ENCODE measurements around the gene DCAF7. TPM values are rescaled to one million over a fixed set of nuclear protein-coding genes. Genes with fewer than 3 reads are reported as not detected.

Gene DCAF7
- total and polyA plus RNA-seq, 5 donors from 2014 or later, result 41.0 to 89.4 (median 68.2) TPM

- Mint-ChIP-seq H3K27ac (peak overlapping the region in 2 of 3 donors; percentile 89 to 93), H3K36me3 (peaks cover 4% of the 10 kb centered on the region), H3K9me3 (no peaks in the 10 kb centered on the region), H3K27me3 (no peaks in the 10 kb centered on the region), H3K4me1 (peaks cover 23 to 56% (median 46%) of the 10 kb centered on the region in 4 donors), H3K4me3 (peak overlapping the region; percentile 98 to 99 (median 99))
- Histone ChIP-seq H3K36me3 (ENCODE audit: control insufficient read depth, insufficient read depth, low read length) (peaks cover 6% of the 10 kb centered on the region), H3K4me3 (ENCODE audit: low read depth, low read length) (peak overlapping the region; percentile 85), H3K27ac (ENCODE audit: insufficient read depth, low read length, poor library complexity, severe bottlenecking) (no peak overlapping the region), H3K27me3 (ENCODE audit: control insufficient read depth, insufficient read depth, low read length) (no peaks in the 10 kb centered on the region), H3K9me3 (ENCODE audit: control insufficient read depth in 2 of 2, low read length in 2 of 2) (no peaks in the 10 kb centered on the region), H3K4me1 (ENCODE audit: control insufficient read depth, insufficient read depth, low read length, poor library complexity, severe bottlenecking) (peaks cover 35% of the 10 kb centered on the region)
- ATAC-seq (ENCODE audit: low read depth in 2 of 2) (no peak), DNase-seq (no peak)
Observed at GRCh38 chr17:63623786-63624530, 73.7 kb downstream of the DCAF7 start.

- no peak for ATAC-seq (ENCODE audit: low read depth in 2 of 2)
- Mint-ChIP-seq H3K27me3 (no peaks in the 10 kb centered on the region), H3K27ac (no peak overlapping the region), H3K9me3 (no peaks in the 10 kb centered on the region), H3K36me3 (peaks cover 4% of the 10 kb centered on the region), H3K4me1 (peaks cover 23 to 59% (median 46%) of the 10 kb centered on the region in 4 donors), H3K4me3 (peak overlapping the region; percentile 32 to 99 (median 94))
- Histone ChIP-seq H3K27me3 (ENCODE audit: control insufficient read depth, insufficient read depth, low read length) (no peaks in the 10 kb centered on the region), H3K4me3 (ENCODE audit: low read depth, low read length) (peak overlapping the region; percentile 85), H3K36me3 (ENCODE audit: control insufficient read depth, insufficient read depth, low read length) (peaks cover 6% of the 10 kb centered on the region), H3K4me1 (ENCODE audit: control insufficient read depth, insufficient read depth, low read length, poor library complexity, severe bottlenecking) (peaks cover 35% of the 10 kb centered on the region), H3K27ac (ENCODE audit: insufficient read depth, low read length, poor library complexity, severe bottlenecking) (no peak overlapping the region), H3K9me3 (ENCODE audit: control insufficient read depth in 2 of 2, low read length in 2 of 2) (no peaks in the 10 kb centered on the region)
- no peak for DNase-seq
Observed at GRCh38 chr17:63624531-63624880, 74.2 kb downstream of the DCAF7 start.

- peak overlapping the region; percentile 2 to 11 (median 8) for H3K27ac Mint-ChIP-seq
- peaks cover 4% of the 10 kb centered on the region for H3K36me3 Mint-ChIP-seq
- no peaks in the 10 kb centered on the region for H3K27me3 Mint-ChIP-seq
- Histone ChIP-seq H3K9me3 (ENCODE audit: control insufficient read depth in 2 of 2, low read length in 2 of 2) (no peaks in the 10 kb centered on the region), H3K4me1 (ENCODE audit: control insufficient read depth, insufficient read depth, low read length, poor library complexity, severe bottlenecking) (peaks cover 29% of the 10 kb centered on the region), H3K27ac (ENCODE audit: insufficient read depth, low read length, poor library complexity, severe bottlenecking) (no peak overlapping the region), H3K27me3 (ENCODE audit: control insufficient read depth, insufficient read depth, low read length) (no peaks in the 10 kb centered on the region), H3K4me3 (ENCODE audit: low read depth, low read length) (no peak overlapping the region), H3K36me3 (ENCODE audit: control insufficient read depth, insufficient read depth, low read length) (peaks cover 6% of the 10 kb centered on the region)
- no peak for ATAC-seq (ENCODE audit: low read depth in 2 of 2)
- H3K4me3 Mint-ChIP-seq, result peak overlapping the region in 3 of 4 donors; percentile 8 to 48 (median 18)
- H3K4me1 Mint-ChIP-seq, result peaks cover 23 to 69% (median 50%) of the 10 kb centered on the region in 4 donors
- DNase-seq, result no peak
- H3K9me3 Mint-ChIP-seq, result no peaks in the 10 kb centered on the region
Observed at GRCh38 chr17:63626551-63627180, 76.4 kb downstream of the DCAF7 start.

DNA sequence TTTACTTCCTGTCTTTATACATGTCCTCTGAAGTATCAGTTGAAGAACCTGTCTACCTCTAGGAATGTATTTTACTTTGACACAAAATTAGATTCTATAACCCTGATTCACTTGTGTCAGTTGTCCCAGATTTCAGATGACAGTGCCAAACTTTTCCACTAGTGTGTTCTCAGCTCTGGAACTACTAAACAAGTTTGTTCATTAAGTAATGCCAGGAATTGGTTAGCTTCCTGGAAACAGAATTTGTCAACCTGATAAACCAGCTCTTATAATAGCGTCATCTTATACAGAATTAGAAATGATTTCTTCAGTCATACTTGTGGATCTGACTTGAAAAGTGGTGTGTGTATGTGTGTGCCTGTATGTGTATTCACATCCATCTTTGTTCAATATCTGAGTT is 79.3 kb downstream of the DCAF7 start:
- H3K9me3 Mint-ChIP-seq, result no peaks in the 10 kb centered on the region
- no peaks in the 10 kb centered on the region for H3K27me3 ChIP-seq (ENCODE audit: control insufficient read depth, insufficient read depth, low read length)
- no peaks in the 10 kb centered on the region for H3K27me3 Mint-ChIP-seq
- H3K4me1 Mint-ChIP-seq, result peaks cover 12 to 67% (median 49%) of the 10 kb centered on the region in 4 donors
- peaks cover 17% of the 10 kb centered on the region for H3K36me3 Mint-ChIP-seq
- DNase-seq (no peak), ATAC-seq (ENCODE audit: low read depth in 2 of 2) (no peak)
- no peak overlapping the region for H3K4me3 Mint-ChIP-seq
- peaks cover 32% of the 10 kb centered on the region for H3K36me3 ChIP-seq (ENCODE audit: control insufficient read depth, insufficient read depth, low read length)
- no peaks in the 10 kb centered on the region for H3K9me3 ChIP-seq (ENCODE audit: control insufficient read depth in 2 of 2, low read length in 2 of 2)
- no peak overlapping the region for H3K27ac Mint-ChIP-seq
- H3K27ac ChIP-seq (ENCODE audit: insufficient read depth, low read length, poor library complexity, severe bottlenecking), result no peak overlapping the region
- peaks cover 12% of the 10 kb centered on the region for H3K4me1 ChIP-seq (ENCODE audit: control insufficient read depth, insufficient read depth, low read length, poor library complexity, severe bottlenecking)
- no peak overlapping the region for H3K4me3 ChIP-seq (ENCODE audit: low read depth, low read length)

GRCh38 chr17:63631062-63631461 is 80.8 kb downstream of the DCAF7 start:
- ATAC-seq (ENCODE audit: low read depth in 2 of 2) (no peak), DNase-seq (no peak)
- Histone ChIP-seq H3K4me1 (ENCODE audit: control insufficient read depth, insufficient read depth, low read length, poor library complexity, severe bottlenecking) (peaks cover 6% of the 10 kb centered on the region), H3K36me3 (ENCODE audit: control insufficient read depth, insufficient read depth, low read length) (peaks cover 46% of the 10 kb centered on the region), H3K4me3 (ENCODE audit: low read depth, low read length) (no peak overlapping the region), H3K27ac (ENCODE audit: insufficient read depth, low read length, poor library complexity, severe bottlenecking) (no peak overlapping the region), H3K27me3 (ENCODE audit: control insufficient read depth, insufficient read depth, low read length) (no peaks in the 10 kb centered on the region), H3K9me3 (ENCODE audit: control insufficient read depth in 2 of 2, low read length in 2 of 2) (no peaks in the 10 kb centered on the region)
- Mint-ChIP-seq H3K27me3 (no peaks in the 10 kb centered on the region), H3K4me3 (no peak overlapping the region), H3K36me3 (peaks cover 23% of the 10 kb centered on the region), H3K27ac (no peak overlapping the region), H3K9me3 (no peaks in the 10 kb centered on the region), H3K4me1 (peaks cover 6 to 56% (median 36%) of the 10 kb centered on the region in 4 donors)

- Mint-ChIP-seq H3K4me3 (no peak overlapping the region), H3K27ac (no peak overlapping the region), H3K9me3 (no peaks in the 10 kb centered on the region), H3K27me3 (no peaks in the 10 kb centered on the region), H3K4me1 (peaks cover under 1 to 50% (median 31%) of the 10 kb centered on the region in 4 donors), H3K36me3 (peaks cover 27% of the 10 kb centered on the region)
- Histone ChIP-seq H3K36me3 (ENCODE audit: control insufficient read depth, insufficient read depth, low read length) (peaks cover 51% of the 10 kb centered on the region), H3K4me3 (ENCODE audit: low read depth, low read length) (no peak overlapping the region), H3K27ac (ENCODE audit: insufficient read depth, low read length, poor library complexity, severe bottlenecking) (no peak overlapping the region), H3K4me1 (ENCODE audit: control insufficient read depth, insufficient read depth, low read length, poor library complexity, severe bottlenecking) (peaks cover 6% of the 10 kb centered on the region), H3K9me3 (ENCODE audit: control insufficient read depth in 2 of 2, low read length in 2 of 2) (no peaks in the 10 kb centered on the region), H3K27me3 (ENCODE audit: control insufficient read depth, insufficient read depth, low read length) (no peaks in the 10 kb centered on the region)
- no peak for ATAC-seq (ENCODE audit: low read depth in 2 of 2)
- DNase-seq, result no peak
Observed at GRCh38 chr17:63631626-63632025, 81.3 kb downstream of the DCAF7 start.

- Histone ChIP-seq H3K27ac (ENCODE audit: insufficient read depth, low read length, poor library complexity, severe bottlenecking) (no peak overlapping the region), H3K4me1 (ENCODE audit: control insufficient read depth, insufficient read depth, low read length, poor library complexity, severe bottlenecking) (no peaks in the 10 kb centered on the region), H3K27me3 (ENCODE audit: control insufficient read depth, insufficient read depth, low read length) (no peaks in the 10 kb centered on the region), H3K36me3 (ENCODE audit: control insufficient read depth, insufficient read depth, low read length) (peaks cover 65% of the 10 kb centered on the region), H3K9me3 (ENCODE audit: control insufficient read depth in 2 of 2, low read length in 2 of 2) (no peaks in the 10 kb centered on the region), H3K4me3 (ENCODE audit: low read depth, low read length) (no peak overlapping the region)
- Mint-ChIP-seq H3K27me3 (no peaks in the 10 kb centered on the region), H3K27ac (peak overlapping the region in 1 of 3 donors; percentile 35), H3K9me3 (no peaks in the 10 kb centered on the region), H3K4me3 (no peak overlapping the region), H3K4me1 (peaks cover 0 to 42% (median 24%) of the 10 kb centered on the region in 4 donors), H3K36me3 (peaks cover 30% of the 10 kb centered on the region)
- ATAC-seq (ENCODE audit: low read depth in 2 of 2), result no peak
- no peak for DNase-seq
Observed at GRCh38 chr17:63633742-63634141, 83.5 kb downstream of the DCAF7 start.

Data from CD4-positive, CD25-positive, alpha-beta regulatory T cell (primary cell).